HL-60 (cell line): Measurements from ENCODE around the gene ASB15.

Experiments
- GABPA ChIP-seq: IDR thresholded peaks from 2 replicates; pipeline ENCODE4 v1.6.1; 2012; ENCODE audit warnings: low read depth
- TF ChIP-seq, protein P1 (sequence below): IDR thresholded peaks from one replicate; pipeline ENCODE4 v1.5.1; 2011; ENCODE audit warnings: low read length, control low read depth, inconsistent platforms; ENCODE audit not compliant: insufficient read depth
- TF ChIP-seq, protein P2 (sequence below): IDR thresholded peaks from 2 replicates; pipeline ENCODE4 v1.6.1; 2012; ENCODE audit warnings: low read depth; ENCODE audit not compliant: insufficient replicate concordance

DNA sequence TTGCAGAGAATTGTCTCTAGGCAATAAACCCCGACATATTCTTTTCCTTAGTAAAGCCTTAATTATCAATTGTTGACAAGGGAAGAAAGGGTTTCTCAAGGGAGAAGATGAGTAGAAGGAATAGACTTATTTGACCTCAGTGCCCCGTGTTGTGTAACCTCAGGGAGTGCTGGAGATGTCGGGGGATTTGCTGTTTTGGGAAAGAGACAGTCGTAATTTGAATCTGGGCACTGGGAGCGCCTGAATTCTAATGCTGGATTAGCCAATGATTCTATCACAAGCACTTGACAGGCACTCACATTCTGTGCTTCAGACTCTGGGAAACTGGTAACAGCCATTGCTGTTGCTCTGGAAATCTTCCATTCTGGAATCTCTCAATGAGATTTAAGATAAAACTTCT, 40.3 kb downstream of the ASB15 start:
- TF ChIP-seq, protein P1, sequence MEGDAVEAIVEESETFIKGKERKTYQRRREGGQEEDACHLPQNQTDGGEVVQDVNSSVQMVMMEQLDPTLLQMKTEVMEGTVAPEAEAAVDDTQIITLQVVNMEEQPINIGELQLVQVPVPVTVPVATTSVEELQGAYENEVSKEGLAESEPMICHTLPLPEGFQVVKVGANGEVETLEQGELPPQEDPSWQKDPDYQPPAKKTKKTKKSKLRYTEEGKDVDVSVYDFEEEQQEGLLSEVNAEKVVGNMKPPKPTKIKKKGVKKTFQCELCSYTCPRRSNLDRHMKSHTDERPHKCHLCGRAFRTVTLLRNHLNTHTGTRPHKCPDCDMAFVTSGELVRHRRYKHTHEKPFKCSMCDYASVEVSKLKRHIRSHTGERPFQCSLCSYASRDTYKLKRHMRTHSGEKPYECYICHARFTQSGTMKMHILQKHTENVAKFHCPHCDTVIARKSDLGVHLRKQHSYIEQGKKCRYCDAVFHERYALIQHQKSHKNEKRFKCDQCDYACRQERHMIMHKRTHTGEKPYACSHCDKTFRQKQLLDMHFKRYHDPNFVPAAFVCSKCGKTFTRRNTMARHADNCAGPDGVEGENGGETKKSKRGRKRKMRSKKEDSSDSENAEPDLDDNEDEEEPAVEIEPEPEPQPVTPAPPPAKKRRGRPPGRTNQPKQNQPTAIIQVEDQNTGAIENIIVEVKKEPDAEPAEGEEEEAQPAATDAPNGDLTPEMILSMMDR: no peak
- TF ChIP-seq GABPA: no peak
- TF ChIP-seq, protein P2, sequence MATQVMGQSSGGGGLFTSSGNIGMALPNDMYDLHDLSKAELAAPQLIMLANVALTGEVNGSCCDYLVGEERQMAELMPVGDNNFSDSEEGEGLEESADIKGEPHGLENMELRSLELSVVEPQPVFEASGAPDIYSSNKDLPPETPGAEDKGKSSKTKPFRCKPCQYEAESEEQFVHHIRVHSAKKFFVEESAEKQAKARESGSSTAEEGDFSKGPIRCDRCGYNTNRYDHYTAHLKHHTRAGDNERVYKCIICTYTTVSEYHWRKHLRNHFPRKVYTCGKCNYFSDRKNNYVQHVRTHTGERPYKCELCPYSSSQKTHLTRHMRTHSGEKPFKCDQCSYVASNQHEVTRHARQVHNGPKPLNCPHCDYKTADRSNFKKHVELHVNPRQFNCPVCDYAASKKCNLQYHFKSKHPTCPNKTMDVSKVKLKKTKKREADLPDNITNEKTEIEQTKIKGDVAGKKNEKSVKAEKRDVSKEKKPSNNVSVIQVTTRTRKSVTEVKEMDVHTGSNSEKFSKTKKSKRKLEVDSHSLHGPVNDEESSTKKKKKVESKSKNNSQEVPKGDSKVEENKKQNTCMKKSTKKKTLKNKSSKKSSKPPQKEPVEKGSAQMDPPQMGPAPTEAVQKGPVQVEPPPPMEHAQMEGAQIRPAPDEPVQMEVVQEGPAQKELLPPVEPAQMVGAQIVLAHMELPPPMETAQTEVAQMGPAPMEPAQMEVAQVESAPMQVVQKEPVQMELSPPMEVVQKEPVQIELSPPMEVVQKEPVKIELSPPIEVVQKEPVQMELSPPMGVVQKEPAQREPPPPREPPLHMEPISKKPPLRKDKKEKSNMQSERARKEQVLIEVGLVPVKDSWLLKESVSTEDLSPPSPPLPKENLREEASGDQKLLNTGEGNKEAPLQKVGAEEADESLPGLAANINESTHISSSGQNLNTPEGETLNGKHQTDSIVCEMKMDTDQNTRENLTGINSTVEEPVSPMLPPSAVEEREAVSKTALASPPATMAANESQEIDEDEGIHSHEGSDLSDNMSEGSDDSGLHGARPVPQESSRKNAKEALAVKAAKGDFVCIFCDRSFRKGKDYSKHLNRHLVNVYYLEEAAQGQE: no peak
